B cell (primary cell): Measurements from ENCODE around the gene NEU2. TPM values are rescaled to one million over a fixed set of nuclear protein-coding genes. Genes with fewer than 3 reads are reported as not detected.

Experiments
- ATAC-seq: fragments of 200-7000 bp; cut with Tn5 transposase; one replicate; pipeline ENCODE4 v1.10.0; 2021; ENCODE audit warnings: low read depth, mild to moderate bottlenecking, moderate number of reproducible peaks, moderate library complexity
- CTCF ChIA-PET: fragments of 350-600 bp; sonication (Branson Sonifier 250); formaldehyde crosslinking; loops from one replicate; lab custom pipeline; 2021; ENCODE audit warnings: antibody characterized with exemption, inconsistent platforms; lab: Charles Lee
- POLR2A ChIA-PET: fragments of 350-600 bp; sonication (Branson Sonifier 250); formaldehyde crosslinking; loops from one replicate; lab custom pipeline; 2021; ENCODE audit warnings: antibody characterized with exemption; lab: Charles Lee
- DNase-seq: peaks from one replicate; pipeline ENCODE4 v3.0.0; 2013
- H2AFZ ChIP-seq: 2 replicates; pipeline ENCODE4 v1.6.1; 2012; ENCODE audit warnings: mild to moderate bottlenecking, low read depth, low read length; ENCODE audit not compliant: insufficient read depth, poor library complexity, severe bottlenecking
- H3K27ac ChIP-seq, 2 donors: 1 replicate in 1 of 2; 2 replicates in 1 of 2; pipeline ENCODE4 v1.5.1; 2012 to 2013; ENCODE audit warnings: low read length in 2 of 2, mild to moderate bottlenecking in 2 of 2, moderate library complexity in 1 of 2
- H3K27me3 ChIP-seq, 4 experiments: fragments of 200-600 bp in 1 of 4; sonication (generic) in 1 of 4; replicated peaks in 1 of 4; 1 replicate in 2 of 4; 2 replicates in 2 of 4; pipeline versions ENCODE4 v1.6.1 to v1.7.0; 2013 to 2016; ENCODE audit warnings: low read length in 3 of 4, mild to moderate bottlenecking in 2 of 4, mixed read lengths in 1 of 4, moderate library complexity in 1 of 4; ENCODE audit not compliant: insufficient read depth in 4 of 4, control insufficient read depth in 3 of 4; ENCODE audit errors: control extremely low read depth in 1 of 4
- H3K36me3 ChIP-seq, 2 experiments: replicated peaks in 1 of 2; 1 replicate in 1 of 2; 2 replicates in 1 of 2; pipeline versions ENCODE4 v1.6.1 to v1.7.1; 2013; ENCODE audit warnings: low read length in 1 of 2; ENCODE audit not compliant: insufficient read depth in 2 of 2, control insufficient read depth in 1 of 2; ENCODE audit errors: control extremely low read depth in 1 of 2, extremely low read depth in 1 of 2
- H3K4me1 ChIP-seq, 2 donors: fragments of 200-600 bp in 1 of 2; sonication (generic) in 1 of 2; 1 replicate in 1 of 2; 2 replicates in 1 of 2; pipeline versions ENCODE4 v1.5.1 to v1.6.1; 2013 to 2017; ENCODE audit warnings: low read length in 2 of 2; ENCODE audit not compliant: control insufficient read depth in 2 of 2, insufficient read depth in 2 of 2
- H3K4me2 ChIP-seq: replicated peaks from 2 replicates; pipeline ENCODE3; 2012; ENCODE audit warnings: mild to moderate bottlenecking, low read depth, low read length; ENCODE audit not compliant: poor library complexity, severe bottlenecking
- H3K4me3 ChIP-seq, 5 experiments: fragments of 200-600 bp in 1 of 5; sonication (generic) in 1 of 5; 1 replicate in 3 of 5; 2 replicates in 2 of 5; pipeline versions ENCODE4 v1.5.1 to v1.7.0; 2011 to 2016; ENCODE audit warnings: low read length in 4 of 5, mild to moderate bottlenecking in 4 of 5, low read depth in 2 of 5, control low read depth in 1 of 5, moderate library complexity in 1 of 5; ENCODE audit not compliant: insufficient read depth in 1 of 5; ENCODE audit errors: control extremely low read depth in 1 of 5, extremely low read depth in 1 of 5
- H3K79me2 ChIP-seq: fragments of 200-600 bp; sonication (generic); one replicate; pipeline ENCODE4 v1.6.0; 2016; ENCODE audit warnings: low read length; ENCODE audit not compliant: control insufficient read depth, insufficient read depth
- H3K9ac ChIP-seq: fragments of 200-600 bp; sonication (generic); 2 replicates; pipeline ENCODE4 v1.6.1; 2017; ENCODE audit warnings: mild to moderate bottlenecking, low read length, moderate library complexity
- H3K9me3 ChIP-seq, 3 donors: one replicate each; pipeline versions ENCODE4 v1.6.1 to v1.7.1; 2013; ENCODE audit warnings: low read length in 2 of 3; ENCODE audit not compliant: control insufficient read depth in 2 of 3, insufficient read depth in 1 of 3; ENCODE audit errors: control extremely low read depth in 1 of 3
- H4K20me1 ChIP-seq: 2 replicates; pipeline ENCODE4 v1.6.0; 2012; ENCODE audit warnings: mild to moderate bottlenecking, low read length; ENCODE audit not compliant: insufficient read depth, control insufficient read depth, poor library complexity, severe bottlenecking
- H3K27ac Mint-ChIP-seq: one replicate; pipeline ENCODE4 v1.8.0; 2021; ENCODE audit warnings: mixed read lengths
- H3K27me3 Mint-ChIP-seq: one replicate; pipeline ENCODE4 v1.8.0; 2021; ENCODE audit warnings: mixed read lengths
- H3K4me1 Mint-ChIP-seq: one replicate; pipeline ENCODE4 v1.8.0; 2021; ENCODE audit warnings: mixed read lengths
- H3K4me3 Mint-ChIP-seq: one replicate; pipeline ENCODE4 v1.8.0; 2021; ENCODE audit warnings: mixed read lengths
- H3K9me3 Mint-ChIP-seq: one replicate; pipeline ENCODE4 v1.8.0; 2022; ENCODE audit warnings: mixed read lengths; ENCODE audit not compliant: insufficient read depth
- EZH2 ChIP-seq: IDR thresholded peaks from 2 replicates; pipeline ENCODE4 v1.6.1; 2012; ENCODE audit warnings: borderline replicate concordance, low read depth, mild to moderate bottlenecking, moderate library complexity, low read length; ENCODE audit not compliant: insufficient read depth, poor library complexity, severe bottlenecking
- WGBS: methylation state at CpG from one replicate; pipeline ENCODE4 v1.1.5; 2013; ENCODE audit warnings: missing lambda C conversion rate; ENCODE audit not compliant: insufficient coverage; 5-methylcytosine and 5-hydroxymethylcytosine counted together
- intact Hi-C: fragments of 100-400 bp; cut with micrococcal nuclease; formaldehyde crosslinking; loops from one replicate; pipeline ENCODE4 v1.10.0; 2022
- polyA plus RNA-seq: library from polyadenylated mRNA; depleted of rRNA; stranded (reverse); fragments of >200 nt; gene quantifications from 2 replicates; pipeline ENCODE4 v1.2.3, GENCODE V29; 2012
- total RNA-seq, 2 donors: library from RNA; stranded (reverse); fragments of 120-200 nt in 1 of 2; gene quantifications; 1 replicate in 1 of 2; 2 replicates in 1 of 2; pipeline versions ENCODE4 v1.2.3 to v1.2.4, GENCODE V29; 2013 to 2022
- TF ChIP-seq, protein P1 (sequence below): fragments of 200-600 bp; IDR thresholded peaks from one replicate; pipeline ENCODE4 v1.8.0; 2022; ENCODE audit warnings: antibody characterized with exemption, mild to moderate bottlenecking

NEU2 gene
- total and polyA plus RNA-seq, 2 donors (not counting 1 experiment from before 2014, with no cell fraction given): not detected

DNA sequence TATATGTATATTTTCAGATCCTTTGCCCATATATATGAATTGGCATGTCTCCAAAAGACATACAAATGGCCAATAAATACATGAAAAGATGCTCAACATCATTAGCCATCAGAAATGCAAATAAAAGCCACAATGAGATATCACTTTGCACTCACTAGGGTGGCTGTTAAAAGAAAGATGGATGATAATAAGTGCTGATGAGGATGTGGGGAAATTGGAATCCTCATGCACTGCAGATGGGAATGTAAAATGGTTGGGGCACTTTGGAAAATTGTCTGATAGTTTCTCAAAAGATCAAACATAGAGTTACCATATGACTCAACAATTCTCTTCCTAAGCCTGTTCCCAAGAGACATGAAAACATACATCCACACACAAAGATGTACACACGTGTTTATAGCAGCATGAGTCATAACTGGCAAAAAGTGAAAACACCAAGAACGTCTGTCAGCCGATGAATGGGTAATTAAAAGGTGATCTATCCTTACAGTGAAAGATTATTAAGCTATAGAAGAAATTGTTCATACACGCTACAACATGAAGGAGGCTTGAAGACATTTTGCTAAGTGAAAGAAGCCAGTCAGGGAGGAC is 39.1 kb upstream of the NEU2 start:
- CTCF ChIA-PET: no interaction called here
- Histone ChIP-seq H3K4me3 (no peak overlapping the region), H4K20me1 (no peaks in the 10 kb centered on the region), H3K27me3 (no peaks in the 10 kb centered on the region), H3K4me1 (no peaks in the 10 kb centered on the region), H3K9ac (no peak overlapping the region), H2AFZ (no peak overlapping the region), H3K4me2 (no peak overlapping the region), H3K27ac (no peak overlapping the region), H3K36me3 (no peaks in the 10 kb centered on the region), H3K79me2 (no peaks in the 10 kb centered on the region), H3K9me3 (peaks cover 0 to 7% (median 4%) of the 10 kb centered on the region in 3 donors)
- 94% methylated on average over 3 of the region's 4 CpGs for WGBS
- intact Hi-C loops: no loop called here
- Mint-ChIP-seq H3K27me3 (peaks cover 14% of the 10 kb centered on the region), H3K9me3 (no peaks in the 10 kb centered on the region), H3K4me1 (no peaks in the 10 kb centered on the region), H3K27ac (no peak overlapping the region), H3K4me3 (no peak overlapping the region)
- TF ChIP-seq, protein P1, sequence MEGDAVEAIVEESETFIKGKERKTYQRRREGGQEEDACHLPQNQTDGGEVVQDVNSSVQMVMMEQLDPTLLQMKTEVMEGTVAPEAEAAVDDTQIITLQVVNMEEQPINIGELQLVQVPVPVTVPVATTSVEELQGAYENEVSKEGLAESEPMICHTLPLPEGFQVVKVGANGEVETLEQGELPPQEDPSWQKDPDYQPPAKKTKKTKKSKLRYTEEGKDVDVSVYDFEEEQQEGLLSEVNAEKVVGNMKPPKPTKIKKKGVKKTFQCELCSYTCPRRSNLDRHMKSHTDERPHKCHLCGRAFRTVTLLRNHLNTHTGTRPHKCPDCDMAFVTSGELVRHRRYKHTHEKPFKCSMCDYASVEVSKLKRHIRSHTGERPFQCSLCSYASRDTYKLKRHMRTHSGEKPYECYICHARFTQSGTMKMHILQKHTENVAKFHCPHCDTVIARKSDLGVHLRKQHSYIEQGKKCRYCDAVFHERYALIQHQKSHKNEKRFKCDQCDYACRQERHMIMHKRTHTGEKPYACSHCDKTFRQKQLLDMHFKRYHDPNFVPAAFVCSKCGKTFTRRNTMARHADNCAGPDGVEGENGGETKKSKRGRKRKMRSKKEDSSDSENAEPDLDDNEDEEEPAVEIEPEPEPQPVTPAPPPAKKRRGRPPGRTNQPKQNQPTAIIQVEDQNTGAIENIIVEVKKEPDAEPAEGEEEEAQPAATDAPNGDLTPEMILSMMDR: no peak
- TF ChIP-seq EZH2: no peak
- POLR2A ChIA-PET: no interaction called here
- ATAC-seq (no peak), DNase-seq (no peak)

DNA sequence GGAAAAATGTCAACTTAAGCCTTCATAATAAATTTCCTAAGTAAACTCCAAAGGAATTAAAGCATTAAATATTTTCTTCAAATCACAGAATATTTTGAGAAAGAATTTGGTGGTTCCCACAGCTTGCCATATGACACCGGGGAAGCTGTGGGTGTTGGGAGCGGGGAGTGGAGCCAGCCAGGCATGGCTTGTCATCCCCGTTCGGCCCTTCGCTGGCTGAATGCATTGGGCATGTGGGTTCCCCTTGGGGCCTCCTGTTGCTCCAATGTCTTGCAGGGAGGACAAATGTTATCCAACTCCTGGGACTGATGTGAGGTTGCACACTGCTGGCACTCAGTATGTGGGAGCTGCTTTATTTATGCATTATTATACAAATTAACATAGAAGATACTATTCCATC is 38.0 kb upstream of the NEU2 start:
- WGBS: 91% methylated on average over 5 of the region's 5 CpGs

More for the DNA sequence above, 38.0 kb upstream of the NEU2 start:
- no peaks in the 10 kb centered on the region for H4K20me1 ChIP-seq
- H3K4me3 ChIP-seq: no peak overlapping the region
- H3K27ac ChIP-seq: no peak overlapping the region
- no peaks in the 10 kb centered on the region for H3K36me3 ChIP-seq
- POLR2A ChIA-PET: interaction anchor here (0.6 kb wide), 1 partner anchor 132 kb away, joined by 3 read pairs; no protein-coding TSS in a partner anchor
- H3K4me3 Mint-ChIP-seq: no peak overlapping the region
- no peak overlapping the region for H2AFZ ChIP-seq
- no peak overlapping the region for H3K9ac ChIP-seq
- intact Hi-C loops: no loop called here
- no peak overlapping the region for H3K27ac Mint-ChIP-seq
- H3K9me3 Mint-ChIP-seq: no peaks in the 10 kb centered on the region
- no peaks in the 10 kb centered on the region for H3K4me1 ChIP-seq
- TF ChIP-seq, protein P1: no peak
- TF ChIP-seq EZH2: no peak
- ATAC-seq: no peak
- H3K27me3 Mint-ChIP-seq: peaks cover 5% of the 10 kb centered on the region
- H3K27me3 ChIP-seq: no peaks in the 10 kb centered on the region
- H3K4me1 Mint-ChIP-seq: no peaks in the 10 kb centered on the region
- peaks cover 0 to 4% (median 3%) of the 10 kb centered on the region in 3 donors for H3K9me3 ChIP-seq
- H3K79me2 ChIP-seq: no peaks in the 10 kb centered on the region
- no peak for DNase-seq
- CTCF ChIA-PET: interaction anchor here (0.7 kb wide), 1 partner anchor 686 kb away, joined by 4 read pairs; no protein-coding TSS in a partner anchor
- no peak overlapping the region for H3K4me2 ChIP-seq
